GM21360 (cell line): Measurements from ENCODE around the gene MAP2K3.
"Not testable (repeated sequence)": the region's sequence is repeated elsewhere in the genome, so short reads cannot be mapped to it uniquely, and the experiment has no call there.

ENCODE experiments used
- ATAC-seq: cut with Tn5 transposase; IDR thresholded peaks from one replicate; pipeline ENCODE4 v1.9.1; 2021; ENCODE audit warnings: mild to moderate bottlenecking, moderate library complexity; ENCODE audit not compliant: unreplicated experiment

The MAP2K3 gene

GRCh38 chr17:21308931-21309381, 24.4 kb downstream of the MAP2K3 start:
- ATAC-seq = not testable (repeated sequence)

- ATAC-seq = not testable (repeated sequence)
Measured at GRCh38 chr17:21310061-21310765, 25.7 kb downstream of the MAP2K3 start.

- not testable (repeated sequence) for ATAC-seq
Measured at GRCh38 chr17:21310766-21311602, 26.5 kb downstream of the MAP2K3 start.

- ATAC-seq = no peak
Measured at GRCh38 chr17:21313320-21313719, 28.8 kb downstream of the MAP2K3 start.

GRCh38 chr17:21313761-21314160, 29.2 kb downstream of the MAP2K3 start:
- ATAC-seq = not testable (repeated sequence)

- ATAC-seq = not testable (repeated sequence)
Measured at GRCh38 chr17:21314261-21314664, 29.8 kb downstream of the MAP2K3 start.

GRCh38 chr17:21314701-21315111, 30.2 kb downstream of the MAP2K3 start:
- not testable (repeated sequence) for ATAC-seq

- not testable (repeated sequence) for ATAC-seq
Measured at GRCh38 chr17:21315246-21316000, 30.9 kb downstream of the MAP2K3 start.

- not testable (repeated sequence) for ATAC-seq
Measured at GRCh38 chr17:21316212-21316886, 31.8 kb downstream of the MAP2K3 start.

- ATAC-seq = not testable (repeated sequence)
Measured at GRCh38 chr17:21316887-21317500, 32.5 kb downstream of the MAP2K3 start.

- ATAC-seq = not testable (repeated sequence)
Measured at GRCh38 chr17:21317821-21318220, 33.3 kb downstream of the MAP2K3 start.

- ATAC-seq = no peak
Measured at GRCh38 chr17:21318439-21318838, 33.9 kb downstream of the MAP2K3 start.

GRCh38 chr17:21318856-21319255, 34.3 kb downstream of the MAP2K3 start:
- not testable (repeated sequence) for ATAC-seq

GRCh38 chr17:21319256-21319655, 34.7 kb downstream of the MAP2K3 start:
- ATAC-seq = not testable (repeated sequence)

- not testable (repeated sequence) for ATAC-seq
Measured at GRCh38 chr17:21319686-21320375, 35.3 kb downstream of the MAP2K3 start.

- ATAC-seq = not testable (repeated sequence)
Measured at GRCh38 chr17:21320430-21320829, 35.9 kb downstream of the MAP2K3 start.

- not testable (repeated sequence) for ATAC-seq
Measured at GRCh38 chr17:21321061-21321460, 36.5 kb downstream of the MAP2K3 start.

- ATAC-seq = not testable (repeated sequence)
Measured at GRCh38 chr17:21321744-21322191, 37.3 kb downstream of the MAP2K3 start.
